ENCODE results near the gene TGFBR3L.

Gene TGFBR3L

DNA sequence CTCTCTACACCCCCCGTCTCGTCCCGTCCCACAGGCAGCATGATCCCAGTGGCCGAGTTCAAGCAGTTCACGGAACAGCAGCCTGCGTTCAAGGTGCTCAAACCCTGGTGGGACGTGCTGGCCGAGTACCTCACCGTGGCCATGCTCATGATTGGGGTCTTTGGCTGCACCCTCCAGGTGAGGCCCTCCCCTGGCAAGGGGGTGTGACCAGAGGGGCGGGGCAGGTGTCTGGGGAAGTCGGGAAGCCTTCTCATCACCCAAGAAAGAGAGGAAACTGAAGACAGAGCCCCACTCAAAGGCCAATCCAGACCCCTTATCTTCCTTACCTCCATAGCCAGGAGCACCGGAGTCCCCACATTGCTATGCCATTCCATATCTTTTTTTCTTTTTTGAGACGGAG is 19.1 kb upstream of the TGFBR3L start:
- H3K27ac Mint-ChIP-seq = no peak overlapping the region
- no peak overlapping the region for H3K4me3 Mint-ChIP-seq
- peaks cover 15% of the 10 kb centered on the region for H3K4me1 Mint-ChIP-seq
- H3K36me3 Mint-ChIP-seq (ENCODE audit: low read depth) = no peaks in the 10 kb centered on the region
- H3K27me3 Mint-ChIP-seq (ENCODE audit: low read depth, poor library complexity) = peaks cover 28% of the 10 kb centered on the region
- no peak for DNase-seq
- TF ChIP-seq, protein P1, sequence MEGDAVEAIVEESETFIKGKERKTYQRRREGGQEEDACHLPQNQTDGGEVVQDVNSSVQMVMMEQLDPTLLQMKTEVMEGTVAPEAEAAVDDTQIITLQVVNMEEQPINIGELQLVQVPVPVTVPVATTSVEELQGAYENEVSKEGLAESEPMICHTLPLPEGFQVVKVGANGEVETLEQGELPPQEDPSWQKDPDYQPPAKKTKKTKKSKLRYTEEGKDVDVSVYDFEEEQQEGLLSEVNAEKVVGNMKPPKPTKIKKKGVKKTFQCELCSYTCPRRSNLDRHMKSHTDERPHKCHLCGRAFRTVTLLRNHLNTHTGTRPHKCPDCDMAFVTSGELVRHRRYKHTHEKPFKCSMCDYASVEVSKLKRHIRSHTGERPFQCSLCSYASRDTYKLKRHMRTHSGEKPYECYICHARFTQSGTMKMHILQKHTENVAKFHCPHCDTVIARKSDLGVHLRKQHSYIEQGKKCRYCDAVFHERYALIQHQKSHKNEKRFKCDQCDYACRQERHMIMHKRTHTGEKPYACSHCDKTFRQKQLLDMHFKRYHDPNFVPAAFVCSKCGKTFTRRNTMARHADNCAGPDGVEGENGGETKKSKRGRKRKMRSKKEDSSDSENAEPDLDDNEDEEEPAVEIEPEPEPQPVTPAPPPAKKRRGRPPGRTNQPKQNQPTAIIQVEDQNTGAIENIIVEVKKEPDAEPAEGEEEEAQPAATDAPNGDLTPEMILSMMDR (IDR thresholded peaks at IDR 0.05) = no peak
- H3K9me3 Mint-ChIP-seq = no peaks in the 10 kb centered on the region

DNA sequence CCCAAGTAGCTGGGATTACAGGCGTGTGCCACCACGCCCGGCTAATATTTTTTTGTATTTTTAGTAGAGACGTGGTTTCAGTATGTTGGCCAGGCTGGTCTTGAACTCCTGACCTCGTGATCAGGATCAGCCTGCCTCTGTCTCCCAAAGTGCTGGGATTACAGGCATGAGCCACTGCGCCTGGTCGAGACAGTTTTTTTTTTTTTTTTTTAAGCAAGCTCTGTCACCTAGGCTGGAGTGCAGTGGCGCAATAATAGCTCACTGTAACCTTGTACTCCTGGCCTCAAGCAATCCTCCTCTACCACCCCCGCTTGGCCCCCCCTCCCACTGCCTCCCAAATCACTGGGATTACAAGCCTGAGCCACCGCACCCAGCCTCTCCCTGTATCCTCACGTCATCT is 17.3 kb upstream of the TGFBR3L start:
- H3K27me3 Mint-ChIP-seq (ENCODE audit: low read depth, poor library complexity) = peaks cover 28% of the 10 kb centered on the region
- TF ChIP-seq, protein P1 (IDR thresholded peaks at IDR 0.05) = no peak
- H3K9me3 Mint-ChIP-seq = no peaks in the 10 kb centered on the region
- H3K36me3 Mint-ChIP-seq (ENCODE audit: low read depth) = no peaks in the 10 kb centered on the region
- H3K4me3 Mint-ChIP-seq = no peak overlapping the region
- DNase-seq = no peak
- H3K27ac Mint-ChIP-seq = no peak overlapping the region
- H3K4me1 Mint-ChIP-seq = peaks cover 5% of the 10 kb centered on the region

DNA sequence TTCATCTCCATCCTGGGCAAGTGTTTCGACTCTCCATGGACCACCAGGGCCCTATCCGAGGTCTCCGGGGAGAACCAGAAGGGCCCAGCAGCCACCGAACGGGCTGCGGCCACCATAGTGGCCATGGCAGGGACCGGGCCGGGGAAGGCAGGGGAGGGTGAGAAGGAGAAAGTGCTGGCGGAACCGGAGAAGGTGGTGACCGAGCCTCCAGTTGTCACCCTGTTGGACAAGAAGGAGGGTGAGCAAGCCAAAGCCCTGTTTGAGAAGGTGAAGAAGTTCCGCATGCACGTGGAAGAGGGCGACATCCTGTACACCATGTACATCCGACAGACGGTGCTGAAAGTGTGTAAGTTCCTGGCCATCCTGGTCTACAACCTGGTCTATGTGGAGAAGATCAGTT is 15.7 kb upstream of the TGFBR3L start:
- Mint-ChIP-seq H3K36me3 (ENCODE audit: low read depth) (no peaks in the 10 kb centered on the region), H3K9me3 (no peaks in the 10 kb centered on the region), H3K4me1 (peaks cover 14% of the 10 kb centered on the region), H3K4me3 (no peak overlapping the region), H3K27me3 (ENCODE audit: low read depth, poor library complexity) (peaks cover 37% of the 10 kb centered on the region), H3K27ac (no peak overlapping the region)
- DNase-seq = no peak
- TF ChIP-seq, protein P1 (IDR thresholded peaks at IDR 0.05) = no peak

DNA sequence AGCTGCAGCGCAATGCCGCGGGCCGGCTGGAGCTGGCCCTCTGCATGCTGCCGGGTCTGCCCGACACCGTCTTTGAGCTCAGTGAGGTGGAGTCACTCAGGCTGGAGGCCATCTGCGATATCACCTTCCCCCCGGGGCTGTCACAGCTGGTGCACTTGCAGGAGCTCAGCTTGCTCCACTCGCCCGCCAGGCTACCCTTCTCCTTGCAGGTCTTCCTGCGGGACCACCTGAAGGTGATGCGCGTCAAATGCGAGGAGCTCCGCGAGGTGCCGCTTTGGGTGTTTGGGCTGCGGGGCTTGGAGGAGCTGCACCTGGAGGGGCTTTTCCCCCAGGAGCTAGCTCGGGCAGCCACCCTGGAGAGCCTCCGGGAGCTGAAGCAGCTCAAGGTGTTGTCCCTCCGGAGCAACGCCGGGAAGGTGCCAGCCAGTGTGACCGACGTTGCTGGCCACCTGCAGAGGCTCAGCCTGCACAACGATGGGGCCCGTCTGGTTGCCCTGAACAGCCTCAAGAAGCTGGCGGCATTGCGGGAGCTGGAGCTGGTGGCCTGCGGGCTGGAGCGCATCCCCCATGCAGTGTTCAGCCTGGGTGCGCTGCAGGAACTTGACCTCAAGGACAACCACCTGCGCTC is 14.8 kb upstream of the TGFBR3L start:
- TF ChIP-seq, protein P1 (IDR thresholded peaks at IDR 0.05) = no peak

DNA sequence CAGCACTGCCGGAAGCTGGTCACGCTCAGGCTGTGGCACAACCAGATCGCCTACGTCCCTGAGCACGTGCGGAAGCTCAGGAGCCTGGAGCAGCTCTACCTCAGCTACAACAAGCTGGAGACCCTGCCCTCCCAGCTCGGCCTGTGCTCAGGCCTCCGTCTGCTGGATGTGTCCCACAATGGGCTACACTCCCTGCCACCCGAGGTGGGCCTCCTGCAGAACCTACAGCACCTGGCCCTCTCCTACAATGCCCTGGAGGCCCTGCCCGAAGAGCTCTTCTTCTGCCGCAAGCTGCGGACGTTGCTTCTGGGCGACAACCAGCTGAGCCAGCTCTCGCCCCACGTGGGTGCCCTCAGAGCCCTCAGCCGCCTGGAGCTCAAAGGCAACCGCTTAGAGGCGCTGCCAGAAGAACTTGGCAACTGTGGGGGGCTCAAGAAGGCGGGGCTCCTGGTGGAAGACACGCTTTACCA is 14.2 kb upstream of the TGFBR3L start:
- H3K27ac Mint-ChIP-seq = no peak overlapping the region
- H3K27me3 Mint-ChIP-seq (ENCODE audit: low read depth, poor library complexity) = peaks cover 29% of the 10 kb centered on the region
- TF ChIP-seq, protein P1 (IDR thresholded peaks at IDR 0.05) = no peak
- H3K4me1 Mint-ChIP-seq = peaks cover 25% of the 10 kb centered on the region
- H3K4me3 Mint-ChIP-seq = no peak overlapping the region
- DNase-seq = no peak
- H3K36me3 Mint-ChIP-seq (ENCODE audit: low read depth) = no peaks in the 10 kb centered on the region
- no peaks in the 10 kb centered on the region for H3K9me3 Mint-ChIP-seq

More for the DNA sequence above, 14.8 kb upstream of the TGFBR3L start:
- Mint-ChIP-seq H3K27ac (no peak overlapping the region), H3K27me3 (ENCODE audit: low read depth, poor library complexity) (peaks cover 29% of the 10 kb centered on the region), H3K9me3 (no peaks in the 10 kb centered on the region), H3K4me3 (no peak overlapping the region), H3K4me1 (peaks cover 19% of the 10 kb centered on the region), H3K36me3 (ENCODE audit: low read depth) (no peaks in the 10 kb centered on the region)
- no peak for DNase-seq

DNA sequence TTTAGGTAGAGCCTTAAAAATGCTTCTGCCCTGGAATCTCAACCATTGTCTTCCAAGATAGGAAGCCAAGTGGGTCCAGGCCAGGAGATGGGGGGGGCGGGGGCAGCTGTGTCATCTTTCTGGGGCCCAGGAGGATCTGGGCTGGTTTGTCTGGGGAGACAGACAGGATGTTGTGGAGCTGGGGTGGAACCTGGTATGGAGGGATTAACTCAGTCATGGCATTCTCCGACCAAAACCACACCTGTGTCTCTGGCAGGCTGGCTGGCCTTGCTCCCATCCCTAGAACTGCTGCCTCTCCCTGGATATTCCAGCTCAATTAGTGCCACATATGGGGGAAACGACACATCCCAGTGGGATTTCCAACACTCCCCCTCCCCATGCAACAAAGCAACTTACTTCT is 13.7 kb upstream of the TGFBR3L start:
- Mint-ChIP-seq H3K27me3 (ENCODE audit: low read depth, poor library complexity) (peaks cover 33% of the 10 kb centered on the region), H3K9me3 (no peaks in the 10 kb centered on the region), H3K36me3 (ENCODE audit: low read depth) (no peaks in the 10 kb centered on the region), H3K4me3 (no peak overlapping the region), H3K27ac (no peak overlapping the region), H3K4me1 (peaks cover 30% of the 10 kb centered on the region)
- TF ChIP-seq, protein P1 (IDR thresholded peaks at IDR 0.05) = no peak
- no peak for DNase-seq

Measured in nephron progenitor cell (in vitro differentiated cells).